ENCODE results near the gene SLIT1.

The SLIT1 gene

GRCh38 chr10:97138846-97139245 lies 46.9 kb downstream of the SLIT1 start:
- no peak for DNase-seq (ENCODE audit: low spot score)

- DNase-seq (ENCODE audit: low spot score), result no peak
These were observed 47.6 kb downstream of the SLIT1 start for GRCh38 chr10:97138174-97138573.

GRCh38 chr10:97136756-97137155 lies 49.0 kb downstream of the SLIT1 start:
- no peak for DNase-seq (ENCODE audit: low spot score)

- no peak for DNase-seq (ENCODE audit: low spot score)
These were observed 50.3 kb downstream of the SLIT1 start for GRCh38 chr10:97135464-97135863.

- DNase-seq (ENCODE audit: low spot score), result no peak
These were observed 50.8 kb downstream of the SLIT1 start for GRCh38 chr10:97134983-97135382.

- no peak for DNase-seq (ENCODE audit: low spot score)
These were observed 51.6 kb downstream of the SLIT1 start for GRCh38 chr10:97134110-97134509.

GRCh38 chr10:97132273-97132672 lies 53.5 kb downstream of the SLIT1 start:
- no peak for DNase-seq (ENCODE audit: low spot score)

- DNase-seq (ENCODE audit: low spot score), result no peak
These were observed 54.1 kb downstream of the SLIT1 start for GRCh38 chr10:97131666-97132065.

GRCh38 chr10:97131181-97131628 lies 54.6 kb downstream of the SLIT1 start:
- no peak for DNase-seq (ENCODE audit: low spot score)

- DNase-seq (ENCODE audit: low spot score), result no peak
These were observed 56.1 kb downstream of the SLIT1 start for GRCh38 chr10:97129666-97130065.

GRCh38 chr10:97128516-97129154 lies 57.1 kb downstream of the SLIT1 start:
- no peak for DNase-seq (ENCODE audit: low spot score)

- no peak for DNase-seq (ENCODE audit: low spot score)
These were observed 57.7 kb downstream of the SLIT1 start for GRCh38 chr10:97128039-97128492.

GRCh38 chr10:97127509-97127908 lies 58.2 kb downstream of the SLIT1 start:
- DNase-seq (ENCODE audit: low spot score), result no peak

GRCh38 chr10:97124211-97124610 lies 61.5 kb downstream of the SLIT1 start:
- no peak for DNase-seq (ENCODE audit: low spot score)

- no peak for DNase-seq (ENCODE audit: low spot score)
These were observed 62.0 kb downstream of the SLIT1 start for GRCh38 chr10:97123765-97124164.

- no peak for DNase-seq (ENCODE audit: low spot score)
These were observed 64.7 kb downstream of the SLIT1 start for GRCh38 chr10:97121041-97121440.

- DNase-seq (ENCODE audit: low spot score), result no peak
These were observed 65.4 kb downstream of the SLIT1 start for GRCh38 chr10:97120370-97120769.

- no peak for DNase-seq (ENCODE audit: low spot score)
These were observed 66.6 kb downstream of the SLIT1 start for GRCh38 chr10:97119058-97119745.

- DNase-seq (ENCODE audit: low spot score), result no peak
These were observed 68.4 kb downstream of the SLIT1 start for GRCh38 chr10:97117372-97117771.

GRCh38 chr10:97116462-97117162 lies 69.1 kb downstream of the SLIT1 start:
- DNase-seq (ENCODE audit: low spot score), result no peak

- DNase-seq (ENCODE audit: low spot score), result no peak
These were observed 69.9 kb downstream of the SLIT1 start for GRCh38 chr10:97115846-97116245.

- no peak for DNase-seq (ENCODE audit: low spot score)
These were observed 74.1 kb downstream of the SLIT1 start for GRCh38 chr10:97111615-97112014.

GRCh38 chr10:97109547-97109946 lies 76.2 kb downstream of the SLIT1 start:
- no peak for DNase-seq (ENCODE audit: low spot score)
